GM18519 (cell line): Measurements from ENCODE around the gene CDC16.

ENCODE experiments used
- ATAC-seq: cut with Tn5 transposase; IDR thresholded peaks from one replicate; pipeline ENCODE4 v1.9.1; 2021; ENCODE audit warnings: mild to moderate bottlenecking, moderate library complexity; ENCODE audit not compliant: unreplicated experiment, low FRiP score

Gene CDC16

DNA sequence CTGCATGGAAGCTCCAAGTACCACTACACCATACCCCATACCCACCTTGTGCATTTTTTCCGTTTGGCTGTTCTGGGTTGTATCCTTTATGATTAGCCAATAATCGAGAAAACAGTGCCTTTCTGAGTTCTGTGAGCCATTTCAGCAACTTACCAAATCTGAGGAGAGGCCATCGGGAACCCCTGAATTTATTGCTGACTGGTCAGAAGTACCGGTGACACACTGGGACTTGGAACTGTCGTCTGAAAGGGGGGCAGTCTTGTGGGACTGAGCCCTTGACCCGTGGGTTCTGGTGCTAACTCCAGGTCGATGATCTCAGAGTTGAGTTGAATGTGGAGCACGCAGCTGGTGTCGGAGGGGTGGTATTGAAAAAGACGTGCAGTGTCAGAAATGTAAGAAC is 61.8 kb downstream of the CDC16 start:
- no peak for ATAC-seq

DNA sequence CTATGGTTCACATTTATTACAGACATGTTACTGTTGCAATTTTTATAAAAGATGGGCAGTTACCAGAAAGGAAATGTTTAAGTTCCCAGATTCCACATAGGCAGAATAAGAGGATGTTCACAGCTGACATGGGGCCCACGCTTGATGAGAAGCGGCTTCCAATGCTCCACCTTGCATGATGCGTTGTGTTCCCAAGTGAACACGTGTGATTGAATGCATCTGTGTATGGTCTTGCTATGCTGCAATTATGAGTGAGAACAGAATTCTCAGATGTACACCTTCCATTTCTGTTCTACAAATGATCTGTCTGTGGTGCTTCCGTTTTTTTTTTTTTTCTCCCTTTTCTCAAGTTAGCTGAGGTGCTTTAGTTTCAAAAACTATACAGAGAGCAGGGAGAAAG is 62.2 kb downstream of the CDC16 start:
- ATAC-seq = no peak

DNA sequence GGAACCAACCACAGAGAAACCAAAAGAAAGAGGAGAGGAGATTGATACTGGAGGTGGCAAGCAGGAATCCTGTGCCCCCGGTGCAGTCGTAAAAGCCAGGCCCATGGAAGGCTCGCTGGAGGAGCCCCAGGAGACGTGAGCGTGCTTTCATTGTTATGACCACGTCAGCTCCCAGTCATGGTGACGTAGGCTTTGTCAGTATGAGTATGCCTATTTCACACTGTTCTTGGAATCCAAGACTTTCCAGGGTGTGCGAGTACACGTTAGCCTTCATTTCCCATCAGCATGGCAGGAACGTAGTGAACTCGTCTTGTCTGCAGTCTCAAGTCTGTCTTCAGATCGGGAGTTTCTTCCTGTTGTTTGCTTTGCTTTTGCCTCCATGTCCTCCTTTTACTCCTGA is 64.2 kb downstream of the CDC16 start:
- no peak for ATAC-seq

DNA sequence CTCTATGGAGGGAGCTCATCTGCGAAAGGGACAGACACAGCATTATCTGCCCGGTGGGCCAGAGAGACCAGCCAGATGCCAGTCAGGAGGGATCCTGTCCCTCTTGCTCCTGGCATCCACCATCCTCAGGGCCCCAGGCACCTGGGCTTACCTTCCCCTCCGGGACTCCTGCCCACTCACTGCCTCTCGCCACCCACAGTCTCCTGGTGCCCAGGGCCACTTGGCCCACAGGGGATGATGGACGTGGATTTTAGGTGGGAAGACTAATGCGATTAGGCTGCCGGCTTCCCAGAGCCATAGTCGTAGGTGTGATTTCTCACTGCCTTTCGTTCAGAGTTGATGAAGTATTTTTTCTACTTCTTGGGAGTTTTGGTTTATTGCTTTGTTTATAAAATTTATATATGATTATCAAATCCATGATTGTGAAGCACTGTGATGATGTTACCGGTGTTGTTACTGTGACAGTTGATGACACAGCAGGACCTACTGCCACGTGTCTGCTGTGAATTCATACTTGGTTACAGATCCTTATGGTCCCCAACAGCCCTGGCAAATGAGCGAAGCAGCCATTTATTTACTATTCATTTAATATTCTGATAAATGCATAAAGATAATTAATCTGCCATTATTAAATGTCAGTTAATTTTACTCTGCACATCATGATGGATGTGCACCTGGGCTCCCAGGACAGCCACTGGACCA is 65.1 kb downstream of the CDC16 start:
- ATAC-seq = no peak

DNA sequence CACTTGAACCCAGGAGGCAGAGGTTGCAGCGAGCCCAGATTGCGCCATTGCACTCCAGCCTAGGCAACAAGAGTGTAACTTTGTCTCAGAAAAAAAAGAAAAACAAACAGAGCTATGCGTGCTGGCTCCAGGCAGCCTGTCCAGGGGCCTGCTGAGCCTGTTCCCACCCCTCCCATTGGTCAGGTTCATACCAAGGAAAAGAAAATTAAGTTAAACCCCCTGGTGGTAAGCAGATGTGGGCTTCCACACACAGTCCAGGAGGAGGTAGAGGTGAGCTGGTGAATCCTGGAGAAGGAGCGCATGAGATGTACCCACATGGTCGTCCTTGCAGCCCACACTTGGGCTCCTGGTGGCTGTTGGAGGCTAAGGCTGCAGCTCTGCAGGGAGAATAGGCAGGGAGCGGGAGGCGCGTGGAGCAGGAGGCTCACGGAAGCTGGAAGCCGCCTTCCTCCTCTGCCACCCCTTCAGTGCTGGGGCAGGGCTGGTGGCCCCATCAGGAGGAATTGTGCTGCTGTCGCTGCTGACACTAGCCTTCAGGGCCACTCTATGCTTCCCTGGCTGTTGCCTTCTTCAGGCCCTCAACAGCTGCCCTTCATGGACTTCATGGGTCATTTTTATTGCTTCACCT is 69.1 kb downstream of the CDC16 start:
- no peak for ATAC-seq

DNA sequence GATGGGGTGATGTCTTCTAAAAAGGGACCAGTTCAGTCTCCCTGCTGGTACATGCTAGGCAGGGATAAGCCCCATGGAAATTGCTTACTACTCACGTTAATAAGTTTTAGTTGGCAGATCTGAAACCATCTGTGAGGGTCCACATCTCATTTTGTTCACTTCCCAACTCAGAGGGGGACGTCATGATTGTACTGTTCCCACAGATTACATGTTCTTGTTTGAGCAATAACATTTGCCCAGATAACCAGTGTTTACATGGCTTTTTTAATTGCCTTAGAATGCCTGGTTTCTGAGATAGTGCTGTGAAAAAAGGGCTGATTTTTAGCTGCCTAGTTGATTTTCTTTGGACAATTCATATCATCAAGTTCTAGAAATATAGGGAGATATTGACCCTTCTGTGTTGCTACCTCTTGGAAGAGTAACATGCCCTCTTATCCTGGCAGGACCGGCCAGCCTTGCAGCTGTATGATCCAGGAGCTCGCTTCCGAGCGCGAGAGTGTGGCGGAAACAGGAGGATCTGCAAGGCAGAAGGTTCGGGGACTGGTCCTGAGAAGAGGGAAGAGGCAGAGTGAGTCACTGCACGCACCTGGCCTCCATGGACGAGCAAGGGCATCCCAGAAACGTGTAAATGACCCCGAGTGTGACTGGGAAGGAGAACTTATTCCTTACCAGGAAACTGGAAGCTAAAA is 69.8 kb downstream of the CDC16 start:
- ATAC-seq = no peak

DNA sequence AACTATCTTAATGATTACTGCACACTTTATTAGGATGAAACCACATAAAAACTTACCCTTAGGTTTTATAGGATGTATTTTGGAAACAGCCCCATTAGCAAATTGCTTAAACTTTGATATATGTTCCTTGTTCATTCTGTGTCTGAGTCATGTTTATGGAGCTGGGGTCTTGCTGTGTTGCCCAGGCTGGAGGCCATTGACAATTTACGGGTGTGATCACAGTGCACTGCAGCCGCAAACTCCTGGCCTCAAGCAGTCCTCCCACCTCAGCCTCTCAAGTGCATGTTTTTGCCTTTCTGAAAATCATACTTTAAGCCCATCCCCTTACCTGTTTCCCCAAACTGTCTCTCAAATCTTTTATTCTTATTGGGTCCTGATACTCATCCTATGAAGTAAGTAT is 74.4 kb downstream of the CDC16 start:
- no peak for ATAC-seq

DNA sequence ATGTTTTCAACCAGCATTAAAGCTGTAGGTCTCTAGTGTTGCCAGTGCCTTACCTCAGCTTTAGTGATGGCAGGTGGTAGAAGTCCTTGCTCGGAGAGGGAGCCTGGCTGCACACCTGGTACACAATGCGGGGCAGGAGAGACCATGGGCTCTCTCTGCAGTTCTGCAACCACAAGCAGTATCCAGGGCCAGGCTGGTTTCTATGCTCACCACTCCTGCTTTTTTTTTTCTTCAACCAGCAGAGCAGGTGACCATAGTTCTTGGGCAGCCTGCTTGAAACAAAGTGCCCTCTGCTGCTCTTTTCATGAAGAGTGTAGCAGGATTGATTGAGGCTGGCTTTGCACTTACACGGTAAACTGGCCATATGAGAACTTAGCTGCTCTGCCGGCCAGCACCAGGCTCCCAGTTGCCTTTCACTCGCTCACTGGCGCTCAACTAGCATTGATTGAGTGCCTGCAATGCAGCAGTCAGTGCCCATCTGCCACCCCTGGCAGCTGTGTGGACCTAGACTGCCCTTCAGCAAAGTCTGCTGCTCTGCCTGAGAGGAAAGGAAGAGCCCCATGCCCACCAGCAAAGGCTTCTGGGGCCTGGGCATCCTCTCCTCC is 75.2 kb downstream of the CDC16 start:
- no peak for ATAC-seq

DNA sequence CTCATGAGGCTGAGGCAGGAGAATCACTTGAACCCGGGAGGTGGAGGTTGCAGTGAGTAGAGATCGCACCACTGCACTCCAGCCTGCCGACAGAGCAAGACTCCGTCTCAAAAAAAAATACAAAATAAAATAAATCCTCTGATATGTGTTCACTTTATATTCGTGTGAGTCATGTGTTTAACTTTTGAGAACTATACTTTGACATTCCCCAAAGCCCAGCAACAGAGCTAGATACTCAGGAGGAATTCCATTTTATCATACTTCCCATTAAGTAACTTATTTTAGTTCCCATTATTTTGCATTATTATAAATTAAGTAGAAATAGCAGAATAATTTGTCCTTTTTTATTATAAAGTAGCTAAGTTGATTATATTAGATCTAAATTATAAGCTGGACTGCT is 76.3 kb downstream of the CDC16 start:
- no peak for ATAC-seq

DNA sequence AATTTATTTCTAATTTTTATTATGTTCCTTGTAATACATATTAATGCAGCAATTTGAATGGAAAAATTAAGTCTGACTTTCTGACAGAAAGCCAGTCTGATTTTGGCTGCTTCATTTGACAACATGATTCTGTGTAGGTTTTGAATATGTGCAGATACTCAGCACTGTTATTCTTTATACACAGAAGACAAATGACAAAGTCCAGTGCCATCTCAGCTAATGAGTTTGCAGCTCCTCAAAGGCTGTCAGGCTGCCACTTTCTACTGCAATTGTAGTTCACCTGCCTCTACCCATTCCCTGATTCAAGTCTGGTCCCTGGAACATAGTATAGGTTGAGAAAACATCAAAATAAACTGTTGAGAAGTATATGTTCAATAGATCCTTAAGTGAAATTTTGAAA is 76.7 kb downstream of the CDC16 start:
- ATAC-seq = no peak

DNA sequence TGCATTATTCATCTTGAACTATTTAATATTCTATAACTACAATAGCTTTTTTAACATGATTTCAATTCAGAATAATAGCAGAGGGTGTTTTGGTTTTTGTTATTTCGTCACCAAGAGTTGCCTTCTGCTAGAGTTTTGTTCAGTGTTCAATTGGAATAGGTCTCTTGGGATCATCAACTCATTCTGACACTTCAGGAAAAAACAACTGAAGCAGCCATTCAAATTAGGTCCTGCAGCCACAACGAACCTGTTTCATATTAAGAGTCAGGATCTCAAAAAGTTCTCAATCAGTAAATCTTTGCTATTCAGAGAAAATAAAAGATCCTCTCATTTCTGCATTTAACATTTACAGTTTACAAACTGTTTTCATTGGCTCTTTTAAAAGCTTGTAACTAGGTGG is 77.2 kb downstream of the CDC16 start:
- ATAC-seq = no peak

DNA sequence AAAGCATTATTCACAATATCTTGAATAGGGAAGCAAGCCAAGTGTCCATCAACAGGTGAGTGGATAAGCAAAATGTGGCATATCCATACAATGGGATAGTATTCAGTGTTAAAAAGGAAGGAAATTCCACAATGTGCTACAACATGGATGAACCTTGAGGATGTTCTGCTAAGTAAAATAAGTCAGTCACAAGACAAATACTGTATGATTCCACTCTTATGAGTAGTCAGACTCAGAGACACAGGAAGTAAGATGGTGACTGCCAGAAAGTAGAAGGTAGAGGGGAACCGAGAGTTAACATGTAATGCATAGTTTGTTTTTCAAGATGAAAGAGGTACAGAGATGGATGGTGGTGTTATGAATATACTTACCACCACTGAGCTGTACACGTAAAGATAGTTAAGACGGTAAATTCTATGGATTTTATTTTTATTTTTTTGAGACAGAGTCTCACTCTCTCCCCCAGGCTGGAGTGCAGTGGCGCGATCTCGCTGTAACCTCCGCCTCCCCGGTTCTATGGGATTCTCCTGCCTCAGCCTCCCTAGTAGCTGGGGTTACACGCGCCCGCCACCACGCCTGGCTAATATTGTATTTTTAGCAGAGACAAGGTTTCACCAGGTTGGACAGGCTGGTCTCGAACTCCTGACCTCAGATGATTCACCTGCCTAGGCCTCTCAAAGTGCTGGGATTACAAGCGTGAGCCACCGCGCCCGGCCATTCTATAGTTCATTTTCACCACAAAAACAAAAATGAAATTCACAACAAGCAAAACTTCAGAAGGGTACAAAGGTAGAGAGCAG is 78.6 kb downstream of the CDC16 start:
- peak; percentile 27 for ATAC-seq

DNA sequence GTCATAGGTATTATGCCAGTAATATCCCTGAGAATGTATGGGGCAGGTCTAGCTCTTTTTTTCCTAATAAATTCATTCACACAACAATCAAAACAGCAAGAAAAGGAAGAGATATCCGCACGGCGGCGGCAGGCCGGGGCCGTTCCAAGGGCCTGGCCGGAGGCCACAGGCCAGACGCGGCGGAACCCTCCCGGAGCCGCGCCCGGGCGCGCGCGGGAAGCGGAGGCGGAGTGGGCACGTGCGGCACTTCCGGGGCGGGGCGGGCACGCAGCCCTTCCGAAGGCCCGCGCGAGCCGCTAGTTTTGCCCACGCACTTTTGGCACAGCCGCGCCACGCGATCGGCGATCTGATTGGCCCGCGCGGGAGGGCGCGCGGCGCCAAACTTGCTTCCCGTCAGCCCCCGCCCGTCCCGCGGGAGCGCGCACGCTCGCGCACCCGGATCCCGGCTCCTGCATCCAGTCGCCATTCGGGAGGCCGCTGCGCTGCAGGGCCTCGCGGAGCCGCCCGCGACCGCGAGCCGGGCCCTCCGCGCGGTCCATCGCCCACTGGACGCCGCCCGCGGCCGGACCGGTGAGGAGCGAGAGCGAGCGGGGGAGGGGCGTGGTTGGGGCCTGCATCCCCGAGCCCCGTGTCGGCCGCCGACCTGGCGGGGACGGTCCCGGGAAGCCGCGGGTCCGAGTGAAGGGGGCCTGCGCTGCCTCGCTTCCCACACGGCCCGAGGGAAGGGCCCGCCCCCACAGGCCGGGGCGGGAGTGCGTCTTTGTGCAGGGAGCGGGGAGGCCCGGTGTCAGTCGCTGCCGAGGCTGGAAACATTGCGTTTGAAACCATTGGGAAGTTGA is 79.6 kb downstream of the CDC16 start, which contains the start of gene CHAMP1:
CHAMP1 (plus strand) TSS at position 430 of the 839 bp plus-strand sequence. CDS start 9,340 bp downstream, outside the sequence.
- peak; percentile 71 for ATAC-seq

DNA sequence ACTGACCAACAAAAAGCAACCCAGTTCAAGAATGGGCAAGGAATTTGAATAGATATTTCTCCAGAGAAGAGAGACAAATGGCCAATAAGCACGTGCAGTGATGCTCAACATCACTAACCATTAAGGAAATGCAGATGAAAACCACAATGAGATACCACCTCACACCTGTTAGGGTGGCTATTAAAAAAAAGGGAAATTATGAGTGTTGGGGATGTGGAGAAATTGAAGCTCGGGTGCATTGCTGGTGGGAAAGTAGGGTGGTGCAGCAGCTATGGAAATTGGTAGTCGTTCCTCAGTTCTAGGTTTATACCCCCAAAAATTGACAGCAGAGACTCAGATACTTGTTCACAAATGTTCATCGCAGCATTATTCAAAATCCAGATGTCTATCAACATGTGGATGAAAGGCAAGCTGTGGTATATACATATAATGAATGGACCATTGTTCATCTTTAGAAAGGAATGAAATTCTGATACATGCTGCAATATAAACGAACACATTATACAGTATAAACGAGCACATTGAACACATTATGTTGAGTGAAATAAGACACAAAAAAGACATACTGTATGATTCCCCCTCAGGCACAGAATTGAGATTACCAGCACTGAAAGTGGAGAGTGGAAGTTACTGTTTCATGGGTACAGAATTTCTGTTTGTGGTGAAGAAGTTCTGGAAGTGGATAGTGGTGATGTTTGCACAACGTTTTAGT is 80.5 kb downstream of the CDC16 start:
- no peak for ATAC-seq

DNA sequence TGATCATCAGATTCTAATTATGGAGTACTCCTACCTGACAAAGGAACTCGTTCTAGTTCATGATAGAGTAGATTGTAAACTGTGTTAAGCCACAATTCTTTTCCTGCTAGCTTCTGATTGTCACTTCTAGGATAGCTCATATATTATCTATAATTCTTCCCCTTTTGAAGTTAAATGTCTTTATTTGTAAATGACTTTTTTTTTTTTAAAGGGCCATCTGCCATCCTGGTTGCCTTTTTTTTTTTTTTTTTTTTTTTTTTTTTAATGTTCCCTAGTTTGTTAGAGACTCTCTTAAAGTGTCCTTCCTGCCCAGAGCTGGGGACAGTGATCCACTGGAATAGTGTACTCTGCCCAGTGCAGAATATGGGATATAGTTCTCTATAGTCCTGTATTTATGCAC is 83.9 kb downstream of the CDC16 start:
- ATAC-seq = no peak

DNA sequence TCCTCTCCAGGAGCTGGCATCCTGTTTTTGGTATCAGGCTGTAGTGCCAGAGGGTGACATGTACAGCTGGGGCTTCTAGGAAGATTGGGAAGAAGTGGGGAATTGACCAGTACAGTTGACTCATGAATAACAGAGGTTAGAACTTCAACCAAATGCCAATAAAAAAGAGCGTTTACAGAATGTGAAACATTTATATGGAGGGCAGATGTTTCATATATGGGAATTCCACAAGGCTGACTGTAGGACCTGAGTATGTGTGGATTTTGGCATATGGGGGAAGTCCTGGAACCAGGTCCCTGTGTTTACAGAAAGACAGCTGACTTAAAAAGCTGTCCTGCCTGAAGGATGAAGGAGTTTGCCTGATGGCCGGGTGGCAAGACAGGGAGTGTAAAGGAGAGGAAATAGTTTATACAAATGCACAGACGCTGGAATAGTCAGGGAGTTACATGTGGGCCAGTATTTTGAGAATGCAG is 84.8 kb downstream of the CDC16 start:
- ATAC-seq = no peak

DNA sequence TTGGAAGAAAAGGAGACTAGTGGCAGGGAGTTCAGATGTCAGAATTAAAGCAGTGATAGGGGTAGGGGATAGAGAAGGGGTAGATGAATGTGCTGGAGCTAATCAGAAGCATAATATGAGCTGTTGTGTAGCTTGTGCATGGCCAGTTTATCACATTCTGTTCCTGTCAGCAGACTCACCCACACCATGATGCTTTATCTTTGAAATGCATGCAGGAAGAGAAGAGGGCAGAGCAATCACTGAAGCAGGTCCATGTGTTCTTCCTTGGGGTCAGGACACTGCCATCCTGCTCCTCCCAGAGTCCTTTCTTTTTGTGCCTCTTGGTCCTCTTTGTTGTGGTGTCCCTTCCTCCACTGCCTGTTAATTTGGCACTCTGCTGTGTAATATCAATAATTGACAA is 85.4 kb downstream of the CDC16 start:
- no peak for ATAC-seq

DNA sequence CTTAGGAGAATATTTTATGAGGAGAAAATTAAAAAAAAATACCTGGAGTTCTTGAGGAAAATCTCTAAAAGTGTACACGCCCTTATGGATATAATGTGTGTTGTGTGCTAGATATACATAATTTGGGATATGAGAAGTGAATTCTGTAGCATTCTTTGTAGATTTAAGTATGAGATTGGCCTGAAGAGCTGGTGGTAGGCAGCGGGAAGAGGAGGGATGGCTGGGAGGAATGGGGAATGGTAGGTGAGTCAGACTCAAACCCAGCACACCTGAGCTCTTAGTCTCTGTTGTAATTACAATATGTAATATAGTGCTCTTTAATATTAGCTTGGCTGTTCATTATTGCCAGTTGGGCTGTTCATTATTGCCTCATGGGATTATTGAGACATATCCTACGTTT is 86.6 kb downstream of the CDC16 start:
- ATAC-seq = no peak
